ENCODE measurements around the gene TNK1. TPM values are rescaled to one million over a fixed set of nuclear protein-coding genes. Genes with fewer than 3 reads are reported as not detected.
"Not testable (repeated sequence)": the region's sequence is repeated elsewhere in the genome, so short reads cannot be mapped to it uniquely, and the experiment has no call there.

TNK1 gene
- polyA plus RNA-seq, 1 of the 3 experiments (the other 2 are of a cell fraction) = 0.64 TPM

GRCh38 chr17:7361906-7362305 lies 19.0 kb upstream of the TNK1 start (continued):
- TF ChIP-seq USF1 (IDR thresholded peaks at IDR 0.05; ENCODE audit: borderline replicate concordance, low read depth) (no peak), SMC3 (IDR thresholded peaks at IDR 0.05; ENCODE audit: low read depth, low read length) (no peak), TEAD4 (IDR thresholded peaks at IDR 0.05; ENCODE audit: borderline replicate concordance, insufficient read depth) (no peak)

DNA sequence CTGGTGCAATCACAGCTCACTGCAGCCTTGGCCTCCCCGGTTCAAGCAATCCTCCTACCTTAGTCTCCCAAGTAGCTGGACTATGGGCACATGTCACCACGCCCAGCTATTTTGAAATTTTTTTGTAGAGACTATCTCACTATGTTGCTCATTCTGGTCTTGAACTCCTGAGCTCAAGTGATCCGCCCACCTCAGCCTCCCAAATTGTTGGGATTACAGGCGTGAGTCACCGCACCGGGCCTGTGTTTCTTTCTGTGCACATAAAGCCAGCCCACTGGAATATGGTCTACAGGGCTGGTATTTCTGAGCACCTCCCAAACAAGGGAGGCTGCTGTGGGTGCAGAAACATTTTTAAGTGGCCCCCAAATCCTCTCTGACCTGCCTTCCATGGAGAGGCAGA lies 17.6 kb upstream of the TNK1 start:
- Histone ChIP-seq H3K79me2 (ENCODE audit: insufficient read depth) (no peaks in the 10 kb centered on the region), H3K9me3 (no peaks in the 10 kb centered on the region), H3K9me2 (no peaks in the 10 kb centered on the region), H3K4me2 (no peak overlapping the region), H2AFZ (ENCODE audit: low read depth) (no peak overlapping the region), H3K27ac (ENCODE audit: low read depth in 2 of 2, low read length in 1 of 2) (no peak overlapping the region), H3K27me3 (ENCODE audit: insufficient read depth) (no peaks in the 10 kb centered on the region), H3K4me1 (ENCODE audit: control insufficient read depth in 1 of 2, insufficient read depth in 2 of 2, low read depth in 1 of 2, low read length in 1 of 2) (no peaks in the 10 kb centered on the region), H3K4me3 (ENCODE audit: low read depth in 2 of 2, low read length in 1 of 2) (no peak overlapping the region), H4K20me1 (ENCODE audit: insufficient read depth) (no peaks in the 10 kb centered on the region), H3K9ac (no peak overlapping the region), H3K36me3 (replicated peaks in 1 of 2; ENCODE audit: control insufficient read depth in 1 of 2, insufficient read depth in 2 of 2, low read length in 1 of 2) (no peaks in the 10 kb centered on the region), H3F3A (replicated peaks; ENCODE audit: insufficient read depth) (no peaks in the 10 kb centered on the region)
- CTCF ChIA-PET = interaction anchor here (2.1 to 2.3 kb wide), 2 partner anchors 11 to 74 kb away, joined by 9 to 10 read pairs; partner anchors contain the start of gene KCTD11
- no peak for DNase-seq
- 85% methylated on average over 6 of the region's 6 CpGs for WGBS (ENCODE audit: low lambda C conversion rate)
- POLR2A ChIA-PET = interaction anchor here (0.6 kb wide), 1 partner anchor 304 kb away, joined by 4 read pairs; no protein-coding TSS in a partner anchor
- TF ChIP-seq TCF12 (IDR thresholded peaks at IDR 0.05) = no peak
- TF ChIP-seq MXI1 (IDR thresholded peaks at IDR 0.05; ENCODE audit: low read depth, low read length) = no peak
- TF ChIP-seq, protein P1, sequence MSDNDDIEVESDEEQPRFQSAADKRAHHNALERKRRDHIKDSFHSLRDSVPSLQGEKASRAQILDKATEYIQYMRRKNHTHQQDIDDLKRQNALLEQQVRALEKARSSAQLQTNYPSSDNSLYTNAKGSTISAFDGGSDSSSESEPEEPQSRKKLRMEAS (IDR thresholded peaks at IDR 0.05; ENCODE audit: low read depth) = no peak
- no peak for TF ChIP-seq ELF1 (IDR thresholded peaks at IDR 0.05)
- no peak for TF ChIP-seq RFX5 (IDR thresholded peaks at IDR 0.05; ENCODE audit: low read length)
- TF ChIP-seq, protein P2, sequence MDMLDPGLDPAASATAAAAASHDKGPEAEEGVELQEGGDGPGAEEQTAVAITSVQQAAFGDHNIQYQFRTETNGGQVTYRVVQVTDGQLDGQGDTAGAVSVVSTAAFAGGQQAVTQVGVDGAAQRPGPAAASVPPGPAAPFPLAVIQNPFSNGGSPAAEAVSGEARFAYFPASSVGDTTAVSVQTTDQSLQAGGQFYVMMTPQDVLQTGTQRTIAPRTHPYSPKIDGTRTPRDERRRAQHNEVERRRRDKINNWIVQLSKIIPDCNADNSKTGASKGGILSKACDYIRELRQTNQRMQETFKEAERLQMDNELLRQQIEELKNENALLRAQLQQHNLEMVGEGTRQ (IDR thresholded peaks at IDR 0.05; ENCODE audit: borderline replicate concordance, low read depth, low read length) = no peak
- TF ChIP-seq, protein P3, sequence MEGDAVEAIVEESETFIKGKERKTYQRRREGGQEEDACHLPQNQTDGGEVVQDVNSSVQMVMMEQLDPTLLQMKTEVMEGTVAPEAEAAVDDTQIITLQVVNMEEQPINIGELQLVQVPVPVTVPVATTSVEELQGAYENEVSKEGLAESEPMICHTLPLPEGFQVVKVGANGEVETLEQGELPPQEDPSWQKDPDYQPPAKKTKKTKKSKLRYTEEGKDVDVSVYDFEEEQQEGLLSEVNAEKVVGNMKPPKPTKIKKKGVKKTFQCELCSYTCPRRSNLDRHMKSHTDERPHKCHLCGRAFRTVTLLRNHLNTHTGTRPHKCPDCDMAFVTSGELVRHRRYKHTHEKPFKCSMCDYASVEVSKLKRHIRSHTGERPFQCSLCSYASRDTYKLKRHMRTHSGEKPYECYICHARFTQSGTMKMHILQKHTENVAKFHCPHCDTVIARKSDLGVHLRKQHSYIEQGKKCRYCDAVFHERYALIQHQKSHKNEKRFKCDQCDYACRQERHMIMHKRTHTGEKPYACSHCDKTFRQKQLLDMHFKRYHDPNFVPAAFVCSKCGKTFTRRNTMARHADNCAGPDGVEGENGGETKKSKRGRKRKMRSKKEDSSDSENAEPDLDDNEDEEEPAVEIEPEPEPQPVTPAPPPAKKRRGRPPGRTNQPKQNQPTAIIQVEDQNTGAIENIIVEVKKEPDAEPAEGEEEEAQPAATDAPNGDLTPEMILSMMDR (IDR thresholded peaks at IDR 0.05) = no peak
- no peak for TF ChIP-seq EZH2phosphoT487 (IDR thresholded peaks at IDR 0.05; ENCODE audit: borderline replicate concordance, low read depth)
- TF ChIP-seq FOXM1 (IDR thresholded peaks at IDR 0.05; ENCODE audit: low read depth) = no peak
- no peak for TF ChIP-seq RAD21 (IDR thresholded peaks at IDR 0.05; ENCODE audit: low read length)
- TF ChIP-seq REST (IDR thresholded peaks at IDR 0.05; ENCODE audit: low read depth, low read length) = no peak
- TF ChIP-seq FOSL2 (IDR thresholded peaks at IDR 0.05; ENCODE audit: borderline replicate concordance, low read depth) = no peak
- TF ChIP-seq MEF2A (IDR thresholded peaks at IDR 0.05; ENCODE audit: borderline replicate concordance, low read depth) = no peak
- TF ChIP-seq NRF1 (IDR thresholded peaks at IDR 0.05; ENCODE audit: low read depth, low read length) = no peak
- TF ChIP-seq GATA2 (CRISPR knock-in tag; IDR thresholded peaks at IDR 0.05) = no peak
- TF ChIP-seq SMC3 (IDR thresholded peaks at IDR 0.05; ENCODE audit: low read depth, low read length) = no peak
- no peak for TF ChIP-seq RXRA (IDR thresholded peaks at IDR 0.05; ENCODE audit: borderline replicate concordance, low read depth)
- no peak for TF ChIP-seq USF1 (IDR thresholded peaks at IDR 0.05; ENCODE audit: borderline replicate concordance, low read depth)

DNA sequence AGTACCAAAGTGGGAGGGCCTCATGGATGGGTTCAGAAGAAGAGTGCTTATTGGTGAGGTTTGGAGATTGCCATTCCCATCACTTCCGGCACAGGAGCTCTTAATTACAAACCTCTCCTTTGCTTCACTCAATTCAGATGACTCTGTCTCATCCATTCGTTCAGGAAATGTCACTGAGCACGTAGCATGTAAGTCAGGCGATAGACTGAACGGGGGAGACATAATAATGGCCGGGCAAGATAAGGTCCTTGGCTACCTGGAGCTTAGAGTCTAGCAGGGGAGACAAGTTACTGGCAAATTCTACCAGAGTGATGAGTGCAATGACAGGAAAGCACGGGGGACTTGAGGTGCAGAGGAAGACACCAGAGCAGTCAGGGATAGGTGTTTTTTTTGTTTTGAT lies 14.9 kb upstream of the TNK1 start:
- H3K4me2 ChIP-seq; H2AFZ ChIP-seq (ENCODE audit: low read depth); H3K79me2 ChIP-seq (ENCODE audit: insufficient read depth); H3K4me3 ChIP-seq (ENCODE audit: low read depth in 2 of 2, low read length in 1 of 2); H3K27ac ChIP-seq (ENCODE audit: low read depth in 2 of 2, low read length in 1 of 2); POLR2A ChIA-PET; H3K9ac ChIP-seq; H3K9me2 ChIP-seq; DNase-seq; H3F3A ChIP-seq (replicated peaks; ENCODE audit: insufficient read depth); H3K27me3 ChIP-seq (ENCODE audit: insufficient read depth); H3K9me3 ChIP-seq; H3K36me3 ChIP-seq (replicated peaks in 1 of 2; ENCODE audit: control insufficient read depth in 1 of 2, insufficient read depth in 2 of 2, low read length in 1 of 2); H3K4me1 ChIP-seq (ENCODE audit: control insufficient read depth in 1 of 2, insufficient read depth in 2 of 2, low read depth in 1 of 2, low read length in 1 of 2); H4K20me1 ChIP-seq (ENCODE audit: insufficient read depth): not testable (repeated sequence)
- CTCF ChIA-PET = interaction anchor here (0.6 to 2.2 kb wide), 2 partner anchors 10 to 41 kb away, joined by 3 to 16 read pairs; partner anchors contain the start of gene TMEM95
- WGBS (ENCODE audit: low lambda C conversion rate) = 83% methylated on average over 6 of the region's 7 CpGs
